ENCODE results near the gene CAPN10.
A peak's percentile ranks its signal among the peaks of the same experiment; 100 is the strongest.

Gene CAPN10

DNA sequence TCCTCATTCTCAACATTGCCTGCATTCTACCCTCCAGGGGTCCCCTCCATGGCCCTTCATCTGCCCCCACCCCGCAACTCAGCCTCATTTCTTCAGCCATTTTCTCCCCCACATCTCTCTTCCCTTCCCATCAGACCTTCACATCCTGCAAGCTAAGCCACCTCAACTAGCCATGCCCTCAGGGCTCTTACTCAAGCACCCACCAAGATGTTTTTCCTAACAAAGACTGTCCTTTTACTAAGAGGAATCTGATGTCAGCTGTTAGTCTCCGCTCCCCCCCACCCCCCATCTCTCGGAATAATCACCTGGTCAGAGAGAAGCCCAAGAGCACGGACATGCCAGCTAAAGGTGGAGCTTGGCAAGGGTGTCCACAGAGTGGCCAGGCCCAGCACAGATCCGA, 4.7 kb upstream of the CAPN10 start:
- Mint-ChIP-seq H3K9me3 (no peaks in the 10 kb centered on the region), H3K27ac (ENCODE audit: low read depth) (no peak overlapping the region)

DNA sequence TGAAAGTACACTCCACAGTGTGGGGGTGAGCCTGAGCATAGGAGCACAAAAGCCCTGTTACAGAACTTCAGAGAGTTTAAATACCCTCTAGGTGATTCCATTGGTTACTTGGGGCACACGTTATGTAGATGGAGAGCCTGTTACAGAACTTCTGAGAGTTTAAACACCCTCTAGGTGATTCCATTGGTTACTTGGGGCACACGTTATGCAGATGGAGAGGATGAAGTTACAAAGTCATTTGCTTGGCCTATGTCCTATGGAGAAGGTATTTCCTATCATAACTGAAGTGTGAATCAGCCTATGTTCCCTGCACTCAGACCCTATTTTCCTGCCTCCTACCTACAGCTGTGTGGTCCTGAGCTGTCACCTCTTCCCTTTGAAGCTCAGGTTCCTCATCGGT, 3.8 kb upstream of the CAPN10 start:
- Mint-ChIP-seq H3K4me1 (peaks cover 46% of the 10 kb centered on the region), H3K36me3 (ENCODE audit: insufficient read depth) (peaks cover 13% of the 10 kb centered on the region), H3K27ac (ENCODE audit: low read depth) (no peak overlapping the region), H3K4me3 (no peak overlapping the region), H3K27me3 (no peaks in the 10 kb centered on the region), H3K9me3 (no peaks in the 10 kb centered on the region)
- ATAC-seq (replicated peaks; ENCODE audit: extremely low read depth, poor library complexity, severe bottlenecking): no peak
- no peak for DNase-seq (ENCODE audit: low spot score in 2 of 2)

More for the DNA sequence above, 4.7 kb upstream of the CAPN10 start:
- Mint-ChIP-seq H3K4me1 (peaks cover 41% of the 10 kb centered on the region), H3K27me3 (no peaks in the 10 kb centered on the region), H3K4me3 (no peak overlapping the region), H3K36me3 (ENCODE audit: insufficient read depth) (peaks cover 10% of the 10 kb centered on the region)
- no peak for ATAC-seq (replicated peaks; ENCODE audit: extremely low read depth, poor library complexity, severe bottlenecking)
- no peak for DNase-seq (ENCODE audit: low spot score in 2 of 2)

- Mint-ChIP-seq H3K36me3 (ENCODE audit: insufficient read depth) (peaks cover 11% of the 10 kb centered on the region), H3K4me3 (no peak overlapping the region), H3K27ac (ENCODE audit: low read depth) (no peak overlapping the region), H3K27me3 (no peaks in the 10 kb centered on the region), H3K9me3 (no peaks in the 10 kb centered on the region), H3K4me1 (peaks cover 52% of the 10 kb centered on the region)
- DNase-seq (ENCODE audit: low spot score in 2 of 2) (no peak), ATAC-seq (replicated peaks; ENCODE audit: extremely low read depth, poor library complexity, severe bottlenecking) (no peak)
Observed at GRCh38 chr2:240583774-240584173, 2.8 kb upstream of the CAPN10 start.

- no peak overlapping the region for H3K27ac Mint-ChIP-seq (ENCODE audit: low read depth)
- peaks cover 8% of the 10 kb centered on the region for H3K36me3 Mint-ChIP-seq (ENCODE audit: insufficient read depth)
- peaks cover 51% of the 10 kb centered on the region for H3K4me1 Mint-ChIP-seq
- no peaks in the 10 kb centered on the region for H3K9me3 Mint-ChIP-seq
- no peaks in the 10 kb centered on the region for H3K27me3 Mint-ChIP-seq
- ATAC-seq (replicated peaks; ENCODE audit: extremely low read depth, poor library complexity, severe bottlenecking) (no peak), DNase-seq (ENCODE audit: low spot score in 2 of 2) (no peak)
- H3K4me3 Mint-ChIP-seq: peak overlapping the region; percentile 93
Observed at GRCh38 chr2:240584486-240585031, 2.0 kb upstream of the CAPN10 start.

GRCh38 chr2:240585101-240585500, 1.4 kb upstream of the CAPN10 start:
- ATAC-seq (replicated peaks; ENCODE audit: extremely low read depth, poor library complexity, severe bottlenecking) (no peak), DNase-seq (ENCODE audit: low spot score in 2 of 2) (no peak)
- peak overlapping the region; percentile 93 for H3K4me3 Mint-ChIP-seq
- no peaks in the 10 kb centered on the region for H3K27me3 Mint-ChIP-seq
- peaks cover 10% of the 10 kb centered on the region for H3K36me3 Mint-ChIP-seq (ENCODE audit: insufficient read depth)
- H3K9me3 Mint-ChIP-seq: no peaks in the 10 kb centered on the region
- peaks cover 45% of the 10 kb centered on the region for H3K4me1 Mint-ChIP-seq
- H3K27ac Mint-ChIP-seq (ENCODE audit: low read depth): no peak overlapping the region

GRCh38 chr2:240585681-240586197, 795 bp upstream of the CAPN10 start:
- no peaks in the 10 kb centered on the region for H3K27me3 Mint-ChIP-seq
- ATAC-seq (replicated peaks; ENCODE audit: extremely low read depth, poor library complexity, severe bottlenecking): no peak
- no peaks in the 10 kb centered on the region for H3K9me3 Mint-ChIP-seq
- peak overlapping the region; percentile 93 for H3K4me3 Mint-ChIP-seq
- peak overlapping the region; percentile 93 for H3K27ac Mint-ChIP-seq (ENCODE audit: low read depth)
- peaks cover 40% of the 10 kb centered on the region for H3K4me1 Mint-ChIP-seq
- H3K36me3 Mint-ChIP-seq (ENCODE audit: insufficient read depth): peaks cover 15% of the 10 kb centered on the region
- DNase-seq (ENCODE audit: low spot score in 2 of 2): no peak

- H3K27ac Mint-ChIP-seq (ENCODE audit: low read depth): peak overlapping the region; percentile 93
- H3K36me3 Mint-ChIP-seq (ENCODE audit: insufficient read depth): peaks cover 17% of the 10 kb centered on the region
- peak; percentile 43 for ATAC-seq (replicated peaks; ENCODE audit: extremely low read depth, poor library complexity, severe bottlenecking)
- peak overlapping the region; percentile 93 for H3K4me3 Mint-ChIP-seq
- peaks cover 34% of the 10 kb centered on the region for H3K4me1 Mint-ChIP-seq
- H3K9me3 Mint-ChIP-seq: no peaks in the 10 kb centered on the region
- peak; percentile 38 to 45 for DNase-seq (ENCODE audit: low spot score in 2 of 2)
- H3K27me3 Mint-ChIP-seq: no peaks in the 10 kb centered on the region
Observed at GRCh38 chr2:240586919-240587800, 626 bp downstream of the CAPN10 start.

DNA sequence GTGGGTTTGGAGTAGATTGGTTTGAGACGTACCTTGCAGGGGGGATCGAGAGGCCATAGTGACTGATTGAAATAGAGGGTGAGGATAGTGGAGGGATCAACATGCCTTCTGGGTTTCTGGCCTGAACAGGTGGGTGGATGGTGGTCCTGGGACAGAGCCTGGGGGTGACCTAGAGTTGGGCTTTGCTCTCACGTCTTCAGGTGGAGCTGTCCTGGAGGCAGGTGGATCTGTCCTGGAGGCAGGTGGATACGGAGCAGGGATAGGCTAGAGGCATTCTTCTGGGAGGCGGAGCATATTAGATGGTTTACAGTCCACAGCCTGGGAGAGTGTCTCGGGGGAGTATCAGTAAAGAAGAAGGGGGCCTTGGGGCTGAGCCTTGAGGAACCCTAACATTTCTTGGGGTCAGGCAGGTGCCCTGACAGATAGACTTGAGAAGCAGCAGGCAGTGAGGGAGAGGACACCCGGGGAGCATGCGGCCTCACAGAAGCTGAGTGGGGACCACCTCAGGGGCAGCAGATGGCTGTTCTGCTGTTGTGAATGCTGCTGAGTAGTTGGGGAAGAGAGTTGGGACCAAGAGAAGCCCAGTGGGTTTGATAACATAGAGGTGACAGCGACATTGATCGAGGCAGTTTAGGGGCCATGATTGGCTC, 1.6 kb downstream of the CAPN10 start:
- DNase-seq (ENCODE audit: low spot score in 2 of 2): no peak
- peaks cover 34% of the 10 kb centered on the region for H3K4me1 Mint-ChIP-seq
- peak overlapping the region; percentile 93 for H3K4me3 Mint-ChIP-seq
- H3K27ac Mint-ChIP-seq (ENCODE audit: low read depth): peak overlapping the region; percentile 93
- H3K9me3 Mint-ChIP-seq: no peaks in the 10 kb centered on the region
- peaks cover 19% of the 10 kb centered on the region for H3K36me3 Mint-ChIP-seq (ENCODE audit: insufficient read depth)
- no peak for ATAC-seq (replicated peaks; ENCODE audit: extremely low read depth, poor library complexity, severe bottlenecking)
- H3K27me3 Mint-ChIP-seq: no peaks in the 10 kb centered on the region

DNA sequence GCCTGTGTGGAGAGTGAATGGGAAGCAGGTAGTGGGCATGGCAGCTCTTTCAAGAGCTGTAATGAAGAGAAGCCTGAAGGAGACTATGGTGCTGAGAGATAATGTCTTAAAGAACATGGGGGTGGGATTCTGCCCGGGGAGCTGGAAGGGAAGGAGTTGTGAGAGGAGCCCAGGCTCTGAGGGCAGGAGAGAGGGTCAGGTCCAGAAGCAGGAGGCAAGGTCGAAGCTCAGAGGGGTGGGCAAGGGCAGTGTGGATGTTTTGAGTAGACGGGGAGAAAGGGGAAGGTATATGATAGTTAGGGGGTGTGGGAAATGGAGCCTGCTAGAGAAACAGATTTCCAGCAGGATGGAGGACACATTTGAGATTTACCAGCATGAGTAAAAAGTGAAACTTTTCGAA, 2.1 kb downstream of the CAPN10 start:
- H3K36me3 Mint-ChIP-seq (ENCODE audit: insufficient read depth): peaks cover 17% of the 10 kb centered on the region
- H3K27ac Mint-ChIP-seq (ENCODE audit: low read depth): no peak overlapping the region
- no peak for ATAC-seq (replicated peaks; ENCODE audit: extremely low read depth, poor library complexity, severe bottlenecking)
- peak overlapping the region; percentile 93 for H3K4me3 Mint-ChIP-seq
- no peaks in the 10 kb centered on the region for H3K27me3 Mint-ChIP-seq
- H3K9me3 Mint-ChIP-seq: no peaks in the 10 kb centered on the region
- H3K4me1 Mint-ChIP-seq: peaks cover 34% of the 10 kb centered on the region
- no peak for DNase-seq (ENCODE audit: low spot score in 2 of 2)

DNA sequence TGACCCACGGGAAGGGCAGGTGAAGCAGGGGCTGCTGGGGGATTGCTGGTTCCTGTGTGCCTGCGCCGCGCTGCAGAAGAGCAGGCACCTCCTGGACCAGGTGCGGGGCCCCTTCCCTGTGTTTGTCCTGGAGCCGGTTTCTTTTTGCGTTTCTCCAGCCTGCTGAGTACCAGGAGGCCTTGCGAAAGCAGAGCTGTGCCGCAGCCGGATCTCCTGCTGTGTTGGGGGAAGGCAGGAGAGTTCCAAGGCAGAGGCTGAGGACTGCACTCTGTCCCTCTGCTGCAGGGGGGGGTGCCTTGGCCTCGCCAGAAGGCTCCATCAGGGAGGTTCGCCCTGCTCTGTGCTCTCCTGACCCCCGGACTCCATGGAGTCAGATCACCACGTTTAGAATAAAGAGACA, 2.8 kb downstream of the CAPN10 start:
- no peak overlapping the region for H3K4me3 Mint-ChIP-seq
- no peaks in the 10 kb centered on the region for H3K27me3 Mint-ChIP-seq
- ATAC-seq (replicated peaks; ENCODE audit: extremely low read depth, poor library complexity, severe bottlenecking) (no peak), DNase-seq (ENCODE audit: low spot score in 2 of 2) (no peak)
- peaks cover 33% of the 10 kb centered on the region for H3K4me1 Mint-ChIP-seq
- H3K9me3 Mint-ChIP-seq: no peaks in the 10 kb centered on the region
- H3K27ac Mint-ChIP-seq (ENCODE audit: low read depth): no peak overlapping the region
- H3K36me3 Mint-ChIP-seq (ENCODE audit: insufficient read depth): peaks cover 20% of the 10 kb centered on the region

GRCh38 chr2:240589850-240590525, 3.5 kb downstream of the CAPN10 start:
- H3K4me3 Mint-ChIP-seq: no peak overlapping the region
- H3K4me1 Mint-ChIP-seq: peaks cover 28% of the 10 kb centered on the region
- H3K27ac Mint-ChIP-seq (ENCODE audit: low read depth): no peak overlapping the region
- H3K9me3 Mint-ChIP-seq: no peaks in the 10 kb centered on the region
- no peaks in the 10 kb centered on the region for H3K27me3 Mint-ChIP-seq
- H3K36me3 Mint-ChIP-seq (ENCODE audit: insufficient read depth): peaks cover 18% of the 10 kb centered on the region
- DNase-seq (ENCODE audit: low spot score in 2 of 2) (no peak), ATAC-seq (replicated peaks; ENCODE audit: extremely low read depth, poor library complexity, severe bottlenecking) (no peak)

DNA sequence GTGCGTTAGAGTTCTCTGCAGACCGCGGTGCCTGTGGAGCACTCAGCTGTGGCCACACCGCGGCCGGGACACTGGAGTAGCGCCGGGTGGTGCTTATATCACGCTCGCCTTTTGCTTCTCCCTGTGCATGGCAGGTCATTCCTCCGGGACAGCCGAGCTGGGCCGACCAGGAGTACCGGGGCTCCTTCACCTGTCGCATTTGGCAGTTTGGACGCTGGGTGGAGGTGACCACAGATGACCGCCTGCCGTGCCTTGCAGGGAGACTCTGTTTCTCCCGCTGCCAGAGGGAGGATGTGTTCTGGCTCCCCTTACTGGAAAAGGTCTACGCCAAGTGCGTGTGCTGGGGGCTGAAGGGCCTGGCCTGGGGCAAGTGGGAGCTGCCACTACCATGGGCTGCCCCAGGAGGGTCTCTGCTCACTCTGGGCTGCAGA, 4.2 kb downstream of the CAPN10 start:
- ATAC-seq (replicated peaks; ENCODE audit: extremely low read depth, poor library complexity, severe bottlenecking): no peak
- H3K27ac Mint-ChIP-seq (ENCODE audit: low read depth): no peak overlapping the region
- peaks cover 26% of the 10 kb centered on the region for H3K4me1 Mint-ChIP-seq
- H3K4me3 Mint-ChIP-seq: no peak overlapping the region
- no peak for DNase-seq (ENCODE audit: low spot score in 2 of 2)
- no peaks in the 10 kb centered on the region for H3K27me3 Mint-ChIP-seq
- H3K36me3 Mint-ChIP-seq (ENCODE audit: insufficient read depth): peaks cover 19% of the 10 kb centered on the region
- no peaks in the 10 kb centered on the region for H3K9me3 Mint-ChIP-seq

All from central memory CD8-positive, alpha-beta T cell (primary cell).